Sigmoid colon (tissue), 4 donors: ENCODE results near the gene RHBDD3.
"Not testable (repeated sequence)": the region's sequence is repeated elsewhere in the genome, so short reads cannot be mapped to it uniquely, and the experiment has no call there.

ENCODE experiments used
- EP300 ChIP-seq, 4 donors: sonication (generic); formaldehyde crosslinking; IDR thresholded peaks; one replicate each; pipeline ENCODE4 v1.6.1; 2017; ENCODE audit warnings: antibody characterized with exemption in 4 of 4
- POLR2A ChIP-seq, 2 donors: fragments of 450-650 bp; IDR thresholded peaks; one replicate each; pipeline ENCODE4 v1.6.1; 2016; ENCODE audit warnings: antibody characterized with exemption in 2 of 2, mild to moderate bottlenecking in 2 of 2, moderate library complexity in 2 of 2
- TF ChIP-seq, protein P1 (sequence below), 4 experiments: fragments of 450-650 bp in 3 of 4; fragments of 200-600 bp in 1 of 4; IDR thresholded peaks; one replicate each; pipeline ENCODE4 v1.5.1; 2016 to 2019; ENCODE audit warnings: antibody characterized with exemption in 4 of 4, mild to moderate bottlenecking in 3 of 4, moderate library complexity in 2 of 4

DNA sequence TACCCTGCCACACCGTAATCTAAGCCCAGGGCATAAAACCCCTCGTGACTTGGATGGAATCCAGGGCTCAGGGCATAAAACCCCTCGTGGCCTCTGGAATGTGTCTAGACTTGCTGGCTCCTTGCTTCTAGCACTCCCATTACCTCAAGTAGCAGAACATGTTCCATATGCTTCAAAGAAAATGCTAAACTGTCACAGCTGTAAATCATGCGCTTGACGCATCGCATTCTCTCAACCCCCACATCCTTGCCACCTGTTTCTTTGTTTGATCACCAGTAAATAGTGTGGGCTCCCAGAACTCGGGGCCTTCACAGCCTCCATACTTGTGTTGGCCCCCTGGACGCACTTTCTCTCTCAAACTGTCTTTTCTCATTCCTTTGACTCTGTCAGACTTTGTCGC, 27.3 kb downstream of the RHBDD3 start:
- TF ChIP-seq, protein P1, sequence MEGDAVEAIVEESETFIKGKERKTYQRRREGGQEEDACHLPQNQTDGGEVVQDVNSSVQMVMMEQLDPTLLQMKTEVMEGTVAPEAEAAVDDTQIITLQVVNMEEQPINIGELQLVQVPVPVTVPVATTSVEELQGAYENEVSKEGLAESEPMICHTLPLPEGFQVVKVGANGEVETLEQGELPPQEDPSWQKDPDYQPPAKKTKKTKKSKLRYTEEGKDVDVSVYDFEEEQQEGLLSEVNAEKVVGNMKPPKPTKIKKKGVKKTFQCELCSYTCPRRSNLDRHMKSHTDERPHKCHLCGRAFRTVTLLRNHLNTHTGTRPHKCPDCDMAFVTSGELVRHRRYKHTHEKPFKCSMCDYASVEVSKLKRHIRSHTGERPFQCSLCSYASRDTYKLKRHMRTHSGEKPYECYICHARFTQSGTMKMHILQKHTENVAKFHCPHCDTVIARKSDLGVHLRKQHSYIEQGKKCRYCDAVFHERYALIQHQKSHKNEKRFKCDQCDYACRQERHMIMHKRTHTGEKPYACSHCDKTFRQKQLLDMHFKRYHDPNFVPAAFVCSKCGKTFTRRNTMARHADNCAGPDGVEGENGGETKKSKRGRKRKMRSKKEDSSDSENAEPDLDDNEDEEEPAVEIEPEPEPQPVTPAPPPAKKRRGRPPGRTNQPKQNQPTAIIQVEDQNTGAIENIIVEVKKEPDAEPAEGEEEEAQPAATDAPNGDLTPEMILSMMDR (IDR thresholded peaks at IDR 0.05) = not testable (repeated sequence)
- not testable (repeated sequence) for TF ChIP-seq EP300, POLR2A (IDR thresholded peaks at IDR 0.05)
